GM12874 (cell line): ENCODE measurements around the gene IMMP2L.

Source experiments
- CTCF ChIP-seq: IDR thresholded peaks from 2 replicates; pipeline ENCODE4 v1.5.1; 2011; ENCODE audit warnings: low read depth, mild to moderate bottlenecking, control low read depth, low read length, moderate library complexity; ENCODE audit not compliant: insufficient read depth

IMMP2L gene

GRCh38 chr7:110645616-110646015 is 916.7 kb downstream of the IMMP2L start:
- TF ChIP-seq CTCF = no peak

- TF ChIP-seq CTCF = no peak
Measured at GRCh38 chr7:110645060-110645459, 917.2 kb downstream of the IMMP2L start.

- no peak for TF ChIP-seq CTCF
Measured at GRCh38 chr7:110637252-110637651, 925.0 kb downstream of the IMMP2L start.

- TF ChIP-seq CTCF = no peak
Measured at GRCh38 chr7:110633313-110633712, 929.0 kb downstream of the IMMP2L start.

DNA sequence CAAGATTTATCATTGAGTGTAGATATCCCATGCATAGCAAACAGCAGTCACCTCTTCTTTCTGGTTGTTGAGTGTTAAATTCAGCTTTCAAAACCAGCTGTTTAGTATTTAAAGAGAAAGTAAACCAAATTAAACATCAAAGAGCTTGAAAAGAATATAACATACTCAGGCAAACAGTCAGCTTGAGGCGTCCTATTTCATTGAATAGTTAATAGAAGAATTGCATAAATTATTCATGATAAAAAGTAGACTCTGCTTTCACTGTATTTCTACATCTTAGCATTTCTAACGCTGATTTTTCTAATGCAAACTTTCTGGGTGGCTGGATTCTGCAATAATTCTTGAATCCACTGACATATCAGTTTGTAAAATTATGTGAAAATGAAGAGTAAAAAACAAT is 935.9 kb downstream of the IMMP2L start:
- no peak for TF ChIP-seq CTCF

DNA sequence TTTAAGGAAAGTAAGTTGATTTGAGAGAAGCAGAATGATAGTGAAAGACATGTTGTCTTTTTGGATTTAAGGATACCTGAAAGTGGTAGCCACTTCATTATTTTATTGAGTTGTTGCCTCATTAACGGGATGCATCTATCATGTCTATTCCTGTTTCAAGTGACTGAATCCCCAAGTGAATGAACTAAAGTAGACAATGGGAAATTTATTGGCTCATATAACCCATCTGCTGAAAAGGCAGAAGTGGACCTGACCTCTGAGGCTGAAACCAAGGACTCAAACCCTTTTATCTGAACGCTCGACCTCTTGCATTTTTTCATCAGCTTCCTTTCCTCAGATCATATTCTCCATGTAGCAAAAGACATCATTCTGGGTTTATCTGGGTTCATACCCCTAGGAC is 937.0 kb downstream of the IMMP2L start:
- TF ChIP-seq CTCF = no peak

DNA sequence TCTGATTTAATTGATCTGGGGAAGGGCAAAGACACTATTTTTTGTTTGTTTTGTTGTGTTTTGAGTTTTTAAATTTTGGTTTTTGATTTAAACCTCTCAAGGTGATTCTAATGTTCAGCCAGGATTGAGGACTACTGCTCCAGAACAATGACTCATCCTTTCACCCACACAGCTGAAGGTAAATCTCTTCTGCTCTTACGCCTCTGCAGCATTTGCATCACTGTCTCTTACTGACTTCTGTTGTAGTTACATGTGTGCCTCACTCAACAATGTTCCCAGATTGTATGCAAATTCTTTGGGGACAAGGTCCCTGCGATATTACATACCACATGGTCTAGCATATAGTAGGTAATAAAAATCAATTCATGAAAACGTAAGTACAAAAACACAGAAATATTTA is 938.9 kb downstream of the IMMP2L start:
- no peak for TF ChIP-seq CTCF

DNA sequence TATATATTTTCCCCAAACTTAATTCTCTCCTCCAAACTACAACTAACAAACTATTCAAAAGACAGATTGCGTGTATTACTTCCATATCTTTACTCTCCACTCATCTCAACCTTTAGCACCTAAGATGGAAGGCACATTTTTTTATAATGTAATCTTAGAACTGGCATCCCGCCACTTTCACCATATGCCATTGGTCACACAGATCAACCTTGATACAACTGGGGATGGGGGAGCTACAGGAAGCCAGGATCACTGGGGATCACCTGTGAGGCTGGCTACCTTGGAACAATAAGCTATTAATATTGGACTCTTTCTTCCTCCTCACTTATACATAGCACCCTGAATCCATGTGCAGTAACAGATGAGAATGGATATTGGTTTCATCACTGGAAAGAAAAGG is 941.0 kb downstream of the IMMP2L start:
- no peak for TF ChIP-seq CTCF
